HEK293 (cell line): Measurements from ENCODE around the gene RIBC2.
A peak's percentile ranks its signal among the peaks of the same experiment; 100 is the strongest.

Source experiments
- CTCF ChIA-PET: fragments of 350-600 bp; formaldehyde crosslinking; extraction: SDS; loops from one replicate; lab custom pipeline; 2021; ENCODE audit warnings: antibody characterized with exemption; lab: Yijun Ruan, JAX
- POLR2A ChIA-PET: fragments of 300-600 bp; formaldehyde crosslinking; extraction: SDS; loops from one replicate; lab custom pipeline; 2020; ENCODE audit warnings: antibody characterized with exemption, inconsistent platforms; lab: Yijun Ruan, JAX
- H3K27ac ChIP-seq: fragments of 200-500 bp; sonication (Bioruptor generic); 2 replicates; pipeline ENCODE4 v1.5.1; 2014; ENCODE audit warnings: low read depth, low read length, control low read depth, inconsistent platforms; ENCODE audit errors: extremely low read depth
- H3K36me3 ChIP-seq, 2 experiments: fragments of 200-500 bp in 1 of 2; sonication (Bioruptor generic) in 1 of 2; 1 replicate in 1 of 2; 2 replicates in 1 of 2; pipeline ENCODE4 v1.5.1; 2014 to 2017; ENCODE audit warnings: inconsistent platforms in 2 of 2, low read length in 2 of 2; ENCODE audit not compliant: control insufficient read depth in 2 of 2, insufficient read depth in 1 of 2
- H3K4me1 ChIP-seq: fragments of 200-500 bp; sonication (Bioruptor generic); 2 replicates; pipeline ENCODE4 v1.5.1; 2014; ENCODE audit warnings: mild to moderate bottlenecking, low read length, inconsistent platforms; ENCODE audit not compliant: control insufficient read depth, insufficient read depth
- H3K4me3 ChIP-seq: 2 replicates; pipeline ENCODE4 v1.5.1; 2011; ENCODE audit warnings: low read depth, mild to moderate bottlenecking, control low read depth, low read length, moderate library complexity
- H3K9me3 ChIP-seq: fragments of 200-500 bp; sonication (Bioruptor generic); 2 replicates; pipeline ENCODE4 v1.5.1; 2014; ENCODE audit warnings: low read depth, low read length, inconsistent platforms; ENCODE audit not compliant: control insufficient read depth, insufficient read depth
- IKZF3 ChIP-seq: fragments of 450-650 bp; IDR thresholded peaks from 2 replicates; pipeline ENCODE4 v1.5.0; 2018; ENCODE audit warnings: missing biosample characterization, mild to moderate bottlenecking, missing genetic modification characterization, moderate library complexity
- WT1 ChIP-seq: fragments of 450-650 bp; formaldehyde crosslinking; IDR thresholded peaks from 2 replicates; pipeline ENCODE4 v1.5.1; 2016; ENCODE audit warnings: missing biosample characterization, missing genetic modification characterization
- YY2 ChIP-seq: fragments of 450-650 bp; formaldehyde crosslinking; IDR thresholded peaks from 2 replicates; pipeline ENCODE4 v1.5.1; 2016; ENCODE audit warnings: missing biosample characterization, missing genetic modification characterization
- ZFP37 ChIP-seq: fragments of 450-650 bp; formaldehyde crosslinking; IDR thresholded peaks from 2 replicates; pipeline ENCODE4 v1.5.1; 2016; ENCODE audit warnings: missing biosample characterization, missing genetic modification characterization
- ZNF112 ChIP-seq: fragments of 450-650 bp; formaldehyde crosslinking; IDR thresholded peaks from 2 replicates; pipeline ENCODE4 v1.5.0; 2017; ENCODE audit warnings: missing biosample characterization, missing genetic modification characterization
- ZNF221 ChIP-seq: fragments of 450-650 bp; formaldehyde crosslinking; IDR thresholded peaks from 2 replicates; pipeline ENCODE4 v1.5.1; 2017; ENCODE audit warnings: missing biosample characterization, missing genetic modification characterization, borderline replicate concordance
- ZNF274 ChIP-seq, 2 experiments: fragments of 200-500 bp in 1 of 2; fragments of 450-650 bp in 1 of 2; sonication (Bioruptor generic) in 1 of 2; formaldehyde crosslinking in 1 of 2; IDR thresholded peaks; 2 replicates each; pipeline versions ENCODE4 v1.5.1 to v1.6.1; 2014 to 2016; ENCODE audit warnings: borderline replicate concordance in 1 of 2, inconsistent platforms in 1 of 2, low read length in 1 of 2, missing biosample characterization in 1 of 2, missing genetic modification characterization in 1 of 2
- ZNF302 ChIP-seq: fragments of 450-650 bp; formaldehyde crosslinking; IDR thresholded peaks from 2 replicates; pipeline ENCODE4 v1.5.1; 2016; ENCODE audit warnings: missing biosample characterization, missing genetic modification characterization, low read depth
- ZNF416 ChIP-seq: fragments of 450-650 bp; formaldehyde crosslinking; IDR thresholded peaks from 2 replicates; pipeline ENCODE4 v1.5.1; 2016; ENCODE audit warnings: missing biosample characterization, missing genetic modification characterization
- ZNF423 ChIP-seq: fragments of 450-650 bp; formaldehyde crosslinking; IDR thresholded peaks from 2 replicates; pipeline ENCODE4 v1.5.1; 2016; ENCODE audit warnings: missing biosample characterization, missing genetic modification characterization
- ZNF558 ChIP-seq: fragments of 450-650 bp; formaldehyde crosslinking; IDR thresholded peaks from 2 replicates; pipeline ENCODE4 v1.5.1; 2016; ENCODE audit warnings: missing biosample characterization, missing genetic modification characterization
- ZNF596 ChIP-seq: fragments of 450-650 bp; IDR thresholded peaks from 2 replicates; pipeline ENCODE4 v1.5.0; 2018; ENCODE audit warnings: missing biosample characterization, mild to moderate bottlenecking, missing genetic modification characterization, moderate library complexity
- ZNF660 ChIP-seq: fragments of 450-650 bp; IDR thresholded peaks from 2 replicates; pipeline ENCODE4 v1.5.1; 2018; ENCODE audit warnings: missing biosample characterization, mild to moderate bottlenecking, missing genetic modification characterization
- ZNF664 ChIP-seq: fragments of 450-650 bp; formaldehyde crosslinking; IDR thresholded peaks from 2 replicates; pipeline ENCODE4 v1.5.1; 2016; ENCODE audit warnings: missing biosample characterization, missing genetic modification characterization
- ZNF707 ChIP-seq: fragments of 450-650 bp; formaldehyde crosslinking; IDR thresholded peaks from 2 replicates; pipeline ENCODE4 v1.5.1; 2016; ENCODE audit warnings: missing biosample characterization, missing genetic modification characterization
- ZNF785 ChIP-seq: fragments of 450-650 bp; formaldehyde crosslinking; IDR thresholded peaks from 2 replicates; pipeline ENCODE4 v1.5.1; 2016; ENCODE audit warnings: missing biosample characterization, missing genetic modification characterization
- TF ChIP-seq, protein P1 (sequence below): fragments of 450-650 bp; formaldehyde crosslinking; IDR thresholded peaks from 2 replicates; pipeline ENCODE4 v1.5.1; 2016; ENCODE audit warnings: missing biosample characterization, missing genetic modification characterization
- TF ChIP-seq, protein P2 (sequence below): fragments of 450-650 bp; formaldehyde crosslinking; IDR thresholded peaks from 2 replicates; pipeline ENCODE4 v1.5.1; 2016; ENCODE audit warnings: missing biosample characterization, missing genetic modification characterization
- TF ChIP-seq, protein P3 (sequence below): fragments of 450-650 bp; formaldehyde crosslinking; IDR thresholded peaks from 2 replicates; pipeline ENCODE4 v1.5.1; 2016; ENCODE audit warnings: missing biosample characterization, missing genetic modification characterization
- TF ChIP-seq, protein P4 (sequence below): fragments of 450-650 bp; formaldehyde crosslinking; IDR thresholded peaks from 2 replicates; pipeline ENCODE4 v1.5.1; 2017; ENCODE audit warnings: missing biosample characterization, missing genetic modification characterization
- TF ChIP-seq, protein P5 (sequence below): fragments of 450-650 bp; formaldehyde crosslinking; IDR thresholded peaks from 2 replicates; pipeline ENCODE4 v1.5.1; 2016; ENCODE audit warnings: missing biosample characterization, missing genetic modification characterization

RIBC2 gene

DNA sequence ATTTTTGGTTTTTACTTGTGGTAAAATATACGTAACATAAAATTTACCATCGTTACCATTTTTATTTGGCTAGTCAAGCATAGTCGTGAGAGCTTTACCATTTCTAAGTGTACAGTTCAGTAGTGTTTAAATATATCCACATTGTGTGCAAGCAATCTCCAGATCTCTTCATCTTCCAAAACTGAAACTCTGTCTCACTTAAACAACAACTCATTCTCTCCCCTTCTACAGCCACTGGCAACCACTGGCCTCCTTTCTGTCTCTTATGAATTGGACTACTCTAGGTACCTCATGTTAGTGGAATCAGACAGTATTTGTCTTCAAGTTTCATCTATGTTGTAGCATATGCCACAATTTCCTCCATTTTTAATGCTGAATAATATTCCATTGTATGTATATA lies 37.5 kb upstream of the RIBC2 start (continued):
- no peak for TF ChIP-seq ZNF221
- no peak for TF ChIP-seq ZNF596 (tag by site-specific recombination)

DNA sequence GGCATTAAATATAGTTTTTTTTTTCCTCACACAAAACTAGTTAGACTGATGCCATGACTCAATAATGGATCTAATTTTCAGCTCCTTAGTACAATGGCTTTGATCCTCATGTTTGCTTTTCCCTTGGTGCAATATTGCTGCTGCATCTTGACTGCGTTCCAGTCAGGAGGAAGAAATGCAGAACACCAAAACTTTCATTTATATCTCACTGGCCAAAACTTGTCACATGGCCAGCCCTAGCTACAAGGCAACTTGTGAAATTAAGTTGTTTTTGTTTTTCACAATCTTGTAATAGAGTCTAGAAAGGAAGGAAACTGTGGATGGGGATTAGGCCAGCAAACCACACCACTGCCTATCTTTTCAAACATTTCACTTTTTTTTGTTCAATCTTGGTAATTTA lies 36.8 kb upstream of the RIBC2 start:
- no peaks in the 10 kb centered on the region for H3K4me1 ChIP-seq
- H3K9me3 ChIP-seq: no peaks in the 10 kb centered on the region
- ChIA-PET CTCF (interaction anchor here (0.6 to 2.0 kb wide), 3 partner anchors 14 to 177 kb away, joined by 4 to 5 read pairs (median 5); no protein-coding TSS in a partner anchor), POLR2A (no interaction called here)
- no peak overlapping the region for H3K27ac ChIP-seq
- H3K4me3 ChIP-seq: no peak overlapping the region
- H3K36me3 ChIP-seq: no peaks in the 10 kb centered on the region
- TF ChIP-seq ZNF596 (tag by site-specific recombination): no peak
- TF ChIP-seq, protein P1, sequence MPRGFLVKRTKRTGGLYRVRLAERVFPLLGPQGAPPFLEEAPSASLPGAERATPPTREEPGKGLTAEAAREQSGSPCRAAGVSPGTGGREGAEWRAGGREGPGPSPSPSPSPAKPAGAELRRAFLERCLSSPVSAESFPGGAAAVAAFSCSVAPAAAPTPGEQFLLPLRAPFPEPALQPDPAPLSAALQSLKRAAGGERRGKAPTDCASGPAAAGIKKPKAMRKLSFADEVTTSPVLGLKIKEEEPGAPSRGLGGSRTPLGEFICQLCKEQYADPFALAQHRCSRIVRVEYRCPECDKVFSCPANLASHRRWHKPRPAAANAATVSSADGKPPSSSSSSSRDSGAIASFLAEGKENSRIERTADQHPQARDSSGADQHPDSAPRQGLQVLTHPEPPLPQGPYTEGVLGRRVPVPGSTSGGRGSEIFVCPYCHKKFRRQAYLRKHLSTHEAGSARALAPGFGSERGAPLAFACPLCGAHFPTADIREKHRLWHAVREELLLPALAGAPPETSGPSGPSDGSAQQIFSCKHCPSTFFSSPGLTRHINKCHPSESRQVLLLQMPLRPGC (tag by site-specific recombination): no peak
- no peak for TF ChIP-seq ZFP37 (tag by site-specific recombination)
- TF ChIP-seq, protein P2, sequence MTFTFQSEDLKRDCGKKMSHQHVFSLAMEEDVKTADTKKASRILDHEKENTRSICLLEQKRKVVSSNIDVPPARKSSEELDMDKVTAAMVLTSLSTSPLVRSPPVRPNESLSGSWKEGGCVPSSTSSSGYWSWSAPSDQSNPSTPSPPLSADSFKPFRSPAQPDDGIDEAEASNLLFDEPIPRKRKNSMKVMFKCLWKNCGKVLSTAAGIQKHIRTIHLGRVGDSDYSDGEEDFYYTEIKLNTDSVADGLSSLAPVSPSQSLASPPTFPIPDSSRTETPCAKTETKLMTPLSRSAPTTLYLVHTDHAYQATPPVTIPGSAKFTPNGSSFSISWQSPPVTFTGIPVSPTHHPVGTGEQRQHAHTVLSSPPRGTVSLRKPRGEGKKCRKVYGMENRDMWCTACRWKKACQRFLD: no peak
- TF ChIP-seq ZNF785 (tag by site-specific recombination): no peak
- no peak for TF ChIP-seq ZNF558
- TF ChIP-seq IKZF3 (tag by site-specific recombination): no peak
- TF ChIP-seq ZNF274 (IDR thresholded peaks at IDR 0.05; ENCODE audit: low read length): no peak
- TF ChIP-seq ZNF274 (tag by site-specific recombination; IDR thresholded peaks at IDR 0.05; ENCODE audit: borderline replicate concordance): no peak
- TF ChIP-seq WT1 (tag by site-specific recombination): no peak
- TF ChIP-seq ZNF423 (tag by site-specific recombination): no peak
- TF ChIP-seq, protein P3, sequence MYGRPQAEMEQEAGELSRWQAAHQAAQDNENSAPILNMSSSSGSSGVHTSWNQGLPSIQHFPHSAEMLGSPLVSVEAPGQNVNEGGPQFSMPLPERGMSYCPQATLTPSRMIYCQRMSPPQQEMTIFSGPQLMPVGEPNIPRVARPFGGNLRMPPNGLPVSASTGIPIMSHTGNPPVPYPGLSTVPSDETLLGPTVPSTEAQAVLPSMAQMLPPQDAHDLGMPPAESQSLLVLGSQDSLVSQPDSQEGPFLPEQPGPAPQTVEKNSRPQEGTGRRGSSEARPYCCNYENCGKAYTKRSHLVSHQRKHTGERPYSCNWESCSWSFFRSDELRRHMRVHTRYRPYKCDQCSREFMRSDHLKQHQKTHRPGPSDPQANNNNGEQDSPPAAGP (tag by site-specific recombination): no peak
- TF ChIP-seq ZNF302 (tag by site-specific recombination): no peak
- no peak for TF ChIP-seq ZNF416 (tag by site-specific recombination)
- no peak for TF ChIP-seq ZNF660 (tag by site-specific recombination)
- TF ChIP-seq ZNF112 (tag by site-specific recombination): no peak
- TF ChIP-seq ZNF707: no peak
- TF ChIP-seq ZNF664 (tag by site-specific recombination): no peak
- no peak for TF ChIP-seq YY2 (tag by site-specific recombination)

DNA sequence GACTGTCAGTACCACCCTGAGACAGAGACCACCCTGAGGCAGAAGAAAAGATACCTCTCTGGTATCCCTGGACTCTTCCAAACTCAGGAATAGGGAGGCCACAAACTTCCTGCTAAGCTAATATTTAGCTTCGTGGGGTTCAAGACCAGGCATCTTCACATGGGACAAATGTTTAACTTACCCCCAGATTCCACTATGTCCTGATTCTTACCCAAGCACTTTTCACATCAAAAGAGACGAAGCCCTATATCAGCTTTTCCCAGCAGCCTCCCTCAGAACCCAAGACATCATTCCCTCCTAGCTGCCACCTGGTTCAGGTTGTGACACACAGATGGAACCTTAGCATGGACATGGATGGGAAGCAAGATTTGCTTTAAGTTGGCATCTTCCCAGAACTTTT lies 32.1 kb upstream of the RIBC2 start:
- Histone ChIP-seq H3K9me3 (no peaks in the 10 kb centered on the region), H3K4me1 (no peaks in the 10 kb centered on the region), H3K27ac (no peak overlapping the region), H3K36me3 (no peaks in the 10 kb centered on the region), H3K4me3 (no peak overlapping the region)
- POLR2A ChIA-PET: no interaction called here
- CTCF ChIA-PET: interaction anchor here (0.9 kb wide), 1 partner anchor 16 kb away, joined by 3 read pairs; no protein-coding TSS in a partner anchor
- TF ChIP-seq, protein P4, sequence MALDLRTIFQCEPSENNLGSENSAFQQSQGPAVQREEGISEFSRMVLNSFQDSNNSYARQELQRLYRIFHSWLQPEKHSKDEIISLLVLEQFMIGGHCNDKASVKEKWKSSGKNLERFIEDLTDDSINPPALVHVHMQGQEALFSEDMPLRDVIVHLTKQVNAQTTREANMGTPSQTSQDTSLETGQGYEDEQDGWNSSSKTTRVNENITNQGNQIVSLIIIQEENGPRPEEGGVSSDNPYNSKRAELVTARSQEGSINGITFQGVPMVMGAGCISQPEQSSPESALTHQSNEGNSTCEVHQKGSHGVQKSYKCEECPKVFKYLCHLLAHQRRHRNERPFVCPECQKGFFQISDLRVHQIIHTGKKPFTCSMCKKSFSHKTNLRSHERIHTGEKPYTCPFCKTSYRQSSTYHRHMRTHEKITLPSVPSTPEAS: no peak
- TF ChIP-seq, protein P5, sequence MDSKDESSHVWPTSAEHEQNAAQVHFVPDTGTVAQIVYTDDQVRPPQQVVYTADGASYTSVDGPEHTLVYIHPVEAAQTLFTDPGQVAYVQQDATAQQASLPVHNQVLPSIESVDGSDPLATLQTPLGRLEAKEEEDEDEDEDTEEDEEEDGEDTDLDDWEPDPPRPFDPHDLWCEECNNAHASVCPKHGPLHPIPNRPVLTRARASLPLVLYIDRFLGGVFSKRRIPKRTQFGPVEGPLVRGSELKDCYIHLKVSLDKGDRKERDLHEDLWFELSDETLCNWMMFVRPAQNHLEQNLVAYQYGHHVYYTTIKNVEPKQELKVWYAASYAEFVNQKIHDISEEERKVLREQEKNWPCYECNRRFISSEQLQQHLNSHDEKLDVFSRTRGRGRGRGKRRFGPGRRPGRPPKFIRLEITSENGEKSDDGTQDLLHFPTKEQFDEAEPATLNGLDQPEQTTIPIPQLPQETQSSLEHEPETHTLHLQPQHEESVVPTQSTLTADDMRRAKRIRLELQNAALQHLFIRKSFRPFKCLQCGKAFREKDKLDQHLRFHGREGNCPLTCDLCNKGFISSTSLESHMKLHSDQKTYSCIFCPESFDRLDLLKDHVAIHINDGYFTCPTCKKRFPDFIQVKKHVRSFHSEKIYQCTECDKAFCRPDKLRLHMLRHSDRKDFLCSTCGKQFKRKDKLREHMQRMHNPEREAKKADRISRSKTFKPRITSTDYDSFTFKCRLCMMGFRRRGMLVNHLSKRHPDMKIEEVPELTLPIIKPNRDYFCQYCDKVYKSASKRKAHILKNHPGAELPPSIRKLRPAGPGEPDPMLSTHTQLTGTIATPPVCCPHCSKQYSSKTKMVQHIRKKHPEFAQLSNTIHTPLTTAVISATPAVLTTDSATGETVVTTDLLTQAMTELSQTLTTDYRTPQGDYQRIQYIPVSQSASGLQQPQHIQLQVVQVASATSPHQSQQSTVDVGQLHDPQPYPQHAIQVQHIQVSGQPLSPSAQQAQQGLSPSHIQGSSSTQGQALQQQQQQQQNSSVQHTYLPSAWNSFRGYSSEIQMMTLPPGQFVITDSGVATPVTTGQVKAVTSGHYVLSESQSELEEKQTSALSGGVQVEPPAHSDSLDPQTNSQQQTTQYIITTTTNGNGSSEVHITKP: peak; percentile 88
